K562 (cell line): ENCODE measurements around the gene DCAF7.

Source experiments
- CREM ChIP-seq: IDR thresholded peaks from 2 replicates; pipeline ENCODE4 v1.6.1; 2014; ENCODE audit warnings: antibody characterized with exemption, low read depth
- ESRRA ChIP-seq: fragments of 450-650 bp; IDR thresholded peaks from 2 replicates; pipeline ENCODE4 v1.6.1; 2014; ENCODE audit warnings: low read depth, mild to moderate bottlenecking, moderate library complexity, borderline replicate concordance
- GATA2 ChIP-seq: sonication (generic); formaldehyde crosslinking; IDR thresholded peaks from 2 replicates; pipeline ENCODE4 v1.4.0; 2020; ENCODE audit warnings: mild to moderate bottlenecking, missing genetic modification reagents
- KDM1A ChIP-seq, 2 experiments: fragments of 450-650 bp; IDR thresholded peaks; 2 replicates each; pipeline ENCODE4 v1.6.1; 2016; ENCODE audit warnings: mild to moderate bottlenecking in 2 of 2
- MYNN ChIP-seq, 2 experiments: sonication (generic); formaldehyde crosslinking in 1 of 2; IDR thresholded peaks; 2 replicates each; pipeline versions ENCODE4 v1.5.0 to v1.6.1; 2016 to 2020; ENCODE audit warnings: antibody characterized with exemption in 1 of 2, missing genetic modification reagents in 1 of 2
- NBN ChIP-seq: fragments of 450-650 bp; IDR thresholded peaks from 2 replicates; pipeline ENCODE4 v1.6.1; 2016; ENCODE audit warnings: low read depth, mild to moderate bottlenecking
- NFYB ChIP-seq: IDR thresholded peaks from 2 replicates; pipeline ENCODE4 v1.6.1; 2011; ENCODE audit warnings: mild to moderate bottlenecking, moderate library complexity; ENCODE audit not compliant: insufficient read length; ENCODE audit errors: extremely low read depth
- POLR2A ChIP-seq: fragments of 450-650 bp; conservative IDR thresholded peaks from 2 replicates; pipeline ENCODE4 v1.6.1; 2016
- POLR2AphosphoS5 ChIP-seq: IDR thresholded peaks from 2 replicates; pipeline ENCODE4 v1.6.1; 2011; ENCODE audit warnings: mild to moderate bottlenecking, low read depth, low read length, moderate library complexity; ENCODE audit not compliant: control insufficient read depth, insufficient read depth
- TEAD2 ChIP-seq: fragments of 450-650 bp; IDR thresholded peaks from 2 replicates; pipeline ENCODE4 v1.6.1; 2016; ENCODE audit warnings: missing genetic modification characterization, control low read depth, missing compliant biosample characterization
- ZKSCAN1 ChIP-seq: fragments of 150-350 bp; IDR thresholded peaks from 2 replicates; pipeline ENCODE4 v1.6.1; 2016; ENCODE audit warnings: low read depth, low read length
- TF ChIP-seq, protein P1 (sequence below), 3 experiments: IDR thresholded peaks in 2 of 3; conservative IDR thresholded peaks in 1 of 3; 2 replicates each; pipeline ENCODE4 v1.5.1; 2011 to 2012; ENCODE audit warnings: low read length in 3 of 3, mild to moderate bottlenecking in 3 of 3, control low read depth in 2 of 3, improper control_type of control experiment in 1 of 3, inconsistent platforms in 1 of 3, low read depth in 1 of 3, mixed read lengths in 1 of 3, moderate library complexity in 1 of 3; ENCODE audit not compliant: insufficient read depth in 2 of 3

DNA sequence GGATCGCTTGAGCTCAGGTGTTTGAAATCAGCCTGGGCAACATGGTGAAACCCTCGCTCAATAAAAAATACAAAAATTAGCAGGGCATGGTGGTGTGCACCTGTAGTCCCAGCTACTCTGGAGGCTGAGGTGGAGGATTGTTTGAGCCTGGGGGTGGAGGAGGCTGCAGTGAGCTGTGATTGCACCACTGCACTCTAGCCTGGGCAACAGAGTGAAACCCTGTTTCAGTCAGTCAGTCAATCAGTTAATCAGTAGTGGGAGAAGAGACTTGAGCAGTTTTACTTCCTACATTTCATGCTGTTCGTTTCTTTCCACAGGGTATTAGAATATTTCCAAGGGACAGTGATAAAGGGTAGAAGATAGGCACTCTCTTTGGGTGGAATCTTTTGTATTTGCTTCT, 80.8 kb downstream of the DCAF7 start:
- no peak for TF ChIP-seq GATA2 (CRISPR knock-in tag)
- TF ChIP-seq POLR2A = no peak
- no peak for TF ChIP-seq MYNN (IDR thresholded peaks at IDR 0.05)
- no peak for TF ChIP-seq MYNN (CRISPR knock-in tag; IDR thresholded peaks at IDR 0.05)
- TF ChIP-seq, protein P1, sequence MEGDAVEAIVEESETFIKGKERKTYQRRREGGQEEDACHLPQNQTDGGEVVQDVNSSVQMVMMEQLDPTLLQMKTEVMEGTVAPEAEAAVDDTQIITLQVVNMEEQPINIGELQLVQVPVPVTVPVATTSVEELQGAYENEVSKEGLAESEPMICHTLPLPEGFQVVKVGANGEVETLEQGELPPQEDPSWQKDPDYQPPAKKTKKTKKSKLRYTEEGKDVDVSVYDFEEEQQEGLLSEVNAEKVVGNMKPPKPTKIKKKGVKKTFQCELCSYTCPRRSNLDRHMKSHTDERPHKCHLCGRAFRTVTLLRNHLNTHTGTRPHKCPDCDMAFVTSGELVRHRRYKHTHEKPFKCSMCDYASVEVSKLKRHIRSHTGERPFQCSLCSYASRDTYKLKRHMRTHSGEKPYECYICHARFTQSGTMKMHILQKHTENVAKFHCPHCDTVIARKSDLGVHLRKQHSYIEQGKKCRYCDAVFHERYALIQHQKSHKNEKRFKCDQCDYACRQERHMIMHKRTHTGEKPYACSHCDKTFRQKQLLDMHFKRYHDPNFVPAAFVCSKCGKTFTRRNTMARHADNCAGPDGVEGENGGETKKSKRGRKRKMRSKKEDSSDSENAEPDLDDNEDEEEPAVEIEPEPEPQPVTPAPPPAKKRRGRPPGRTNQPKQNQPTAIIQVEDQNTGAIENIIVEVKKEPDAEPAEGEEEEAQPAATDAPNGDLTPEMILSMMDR (IDR thresholded peaks at IDR 0.05 in 2 of 3, conservative IDR thresholded peaks at IDR 0.05 in 1 of 3; ENCODE audit: insufficient read depth in 2 of 3, low read depth in 1 of 3, low read length in 3 of 3) = no peak
- no peak for TF ChIP-seq TEAD2
- no peak for TF ChIP-seq POLR2AphosphoS5
- no peak for TF ChIP-seq KDM1A (IDR thresholded peaks at IDR 0.05)
- no peak for TF ChIP-seq ESRRA
- TF ChIP-seq CREM = no peak
- TF ChIP-seq ZKSCAN1 = no peak
- TF ChIP-seq NBN = no peak
- no peak for TF ChIP-seq NFYB
